Fibroblast of lung (primary cell): Measurements from ENCODE around the gene NTSR2.

ENCODE experiments used
- EZH2 ChIP-seq: IDR thresholded peaks from 2 replicates; pipeline ENCODE4 v1.5.1; 2012; ENCODE audit warnings: low read length, control low read depth, mild to moderate bottlenecking; ENCODE audit errors: missing control alignments
- TF ChIP-seq, protein P1 (sequence below), 2 donors: IDR thresholded peaks in 1 of 2; conservative IDR thresholded peaks in 1 of 2; 1 replicate in 1 of 2; 2 replicates in 1 of 2; pipeline ENCODE4 v1.5.1; 2011 to 2012; ENCODE audit warnings: low read length in 2 of 2, control low read depth in 1 of 2, inconsistent platforms in 1 of 2, low read depth in 1 of 2, mild to moderate bottlenecking in 1 of 2

DNA sequence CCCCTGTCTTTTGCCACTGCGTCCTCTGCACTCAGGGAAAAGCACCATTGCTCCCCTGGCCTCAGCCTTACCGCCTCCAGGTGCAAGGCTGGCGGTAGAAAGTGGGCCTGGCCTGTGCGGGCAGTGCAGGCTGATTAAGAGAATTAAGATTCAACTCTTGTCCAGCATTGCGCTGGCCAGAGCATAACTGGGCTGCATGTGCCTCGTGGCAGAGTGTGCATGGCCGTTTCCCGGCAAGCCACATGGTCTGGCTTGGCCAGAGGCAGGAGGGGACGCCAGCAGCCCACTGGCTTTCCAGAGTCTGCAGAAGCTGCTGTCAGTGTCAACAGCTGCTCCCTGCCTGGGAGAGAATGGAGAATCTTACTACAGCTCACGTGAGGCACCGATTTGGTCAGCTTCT is 12.3 kb downstream of the NTSR2 start:
- TF ChIP-seq EZH2 = no peak
- TF ChIP-seq, protein P1, sequence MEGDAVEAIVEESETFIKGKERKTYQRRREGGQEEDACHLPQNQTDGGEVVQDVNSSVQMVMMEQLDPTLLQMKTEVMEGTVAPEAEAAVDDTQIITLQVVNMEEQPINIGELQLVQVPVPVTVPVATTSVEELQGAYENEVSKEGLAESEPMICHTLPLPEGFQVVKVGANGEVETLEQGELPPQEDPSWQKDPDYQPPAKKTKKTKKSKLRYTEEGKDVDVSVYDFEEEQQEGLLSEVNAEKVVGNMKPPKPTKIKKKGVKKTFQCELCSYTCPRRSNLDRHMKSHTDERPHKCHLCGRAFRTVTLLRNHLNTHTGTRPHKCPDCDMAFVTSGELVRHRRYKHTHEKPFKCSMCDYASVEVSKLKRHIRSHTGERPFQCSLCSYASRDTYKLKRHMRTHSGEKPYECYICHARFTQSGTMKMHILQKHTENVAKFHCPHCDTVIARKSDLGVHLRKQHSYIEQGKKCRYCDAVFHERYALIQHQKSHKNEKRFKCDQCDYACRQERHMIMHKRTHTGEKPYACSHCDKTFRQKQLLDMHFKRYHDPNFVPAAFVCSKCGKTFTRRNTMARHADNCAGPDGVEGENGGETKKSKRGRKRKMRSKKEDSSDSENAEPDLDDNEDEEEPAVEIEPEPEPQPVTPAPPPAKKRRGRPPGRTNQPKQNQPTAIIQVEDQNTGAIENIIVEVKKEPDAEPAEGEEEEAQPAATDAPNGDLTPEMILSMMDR (conservative IDR thresholded peaks at IDR 0.05 in 1 of 2, IDR thresholded peaks at IDR 0.05 in 1 of 2; ENCODE audit: low read depth in 1 of 2, low read length in 2 of 2) = no peak
